GM21576 (cell line): ENCODE data around the gene PCBP2.

Source experiments
- ATAC-seq: cut with Tn5 transposase; IDR thresholded peaks from one replicate; pipeline ENCODE4 v1.9.1; 2021; ENCODE audit warnings: mild to moderate bottlenecking, moderate library complexity; ENCODE audit not compliant: unreplicated experiment

The PCBP2 gene

GRCh38 chr12:53492830-53493609, 41.1 kb downstream of the PCBP2 start:
- peak; percentile 92 for ATAC-seq

GRCh38 chr12:53493610-53494391, 41.9 kb downstream of the PCBP2 start:
- no peak for ATAC-seq

GRCh38 chr12:53495903-53496751, 44.2 kb downstream of the PCBP2 start:
- ATAC-seq: no peak

DNA sequence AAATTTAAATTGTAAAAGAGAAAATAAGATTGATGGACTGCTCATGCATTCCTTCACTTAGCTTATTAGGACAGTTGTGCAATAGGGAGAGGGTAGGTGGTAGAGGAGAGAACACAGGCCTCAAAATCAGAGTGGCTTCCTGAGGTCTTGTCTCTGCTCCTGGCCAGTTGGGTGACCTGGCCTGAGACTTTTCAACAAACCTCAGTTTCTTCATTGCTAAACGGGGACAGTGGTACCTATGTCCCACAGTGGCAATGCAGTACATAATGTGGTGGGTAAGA, 44.8 kb downstream of the PCBP2 start:
- no peak for ATAC-seq

- no peak for ATAC-seq
These were observed 45.6 kb downstream of the PCBP2 start for GRCh38 chr12:53497461-53497860.

GRCh38 chr12:53498235-53498630, 46.3 kb downstream of the PCBP2 start:
- no peak for ATAC-seq

DNA sequence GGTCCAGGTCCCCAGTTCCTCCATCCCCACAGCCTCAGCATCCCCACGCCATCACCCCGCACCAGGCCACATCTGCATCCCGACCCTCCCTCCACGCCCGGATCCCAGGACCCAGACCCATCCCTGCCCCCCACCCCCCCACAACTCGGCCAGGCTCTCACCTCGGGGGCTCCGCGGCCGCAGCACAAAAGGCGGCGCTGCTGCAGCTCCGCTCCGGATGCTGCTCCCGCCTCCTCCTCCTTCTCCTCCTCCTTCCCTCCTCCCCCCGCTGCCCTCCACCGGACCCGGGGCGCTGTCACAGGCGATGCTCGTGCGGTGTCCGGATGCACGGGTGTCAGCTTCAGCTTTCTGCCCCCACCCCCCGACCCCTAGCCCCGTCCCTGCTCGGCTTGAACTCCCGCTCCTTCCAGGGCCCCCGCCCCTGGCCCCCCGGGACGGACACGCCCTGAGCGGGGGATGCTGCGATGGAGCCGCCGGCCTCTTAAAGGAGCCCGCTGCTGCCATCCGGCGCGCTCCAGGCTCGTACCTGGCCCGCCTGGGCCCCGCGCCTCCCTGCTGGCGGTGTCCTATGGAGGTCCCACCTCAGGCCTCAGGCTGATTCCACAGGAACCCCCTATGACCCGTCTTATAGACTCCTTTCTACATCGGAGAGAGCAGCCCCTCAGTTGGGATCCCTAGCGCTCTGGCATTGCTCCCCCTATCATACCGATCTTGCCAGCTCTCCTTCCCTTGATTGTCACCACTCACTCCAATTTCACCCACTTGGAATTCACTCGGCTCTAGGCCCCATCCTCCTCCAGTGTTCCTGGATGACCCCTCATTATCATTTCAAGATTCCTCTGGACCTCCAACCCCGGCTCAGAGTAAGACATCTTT, 47.6 kb downstream of the PCBP2 start, which contains the start of gene MAP3K12:
Gene MAP3K12, minus strand, starts transcription at position 193 of the 876 bp plus-strand sequence. CDS start 12,067 bp downstream, outside the sequence.
- no peak for ATAC-seq

DNA sequence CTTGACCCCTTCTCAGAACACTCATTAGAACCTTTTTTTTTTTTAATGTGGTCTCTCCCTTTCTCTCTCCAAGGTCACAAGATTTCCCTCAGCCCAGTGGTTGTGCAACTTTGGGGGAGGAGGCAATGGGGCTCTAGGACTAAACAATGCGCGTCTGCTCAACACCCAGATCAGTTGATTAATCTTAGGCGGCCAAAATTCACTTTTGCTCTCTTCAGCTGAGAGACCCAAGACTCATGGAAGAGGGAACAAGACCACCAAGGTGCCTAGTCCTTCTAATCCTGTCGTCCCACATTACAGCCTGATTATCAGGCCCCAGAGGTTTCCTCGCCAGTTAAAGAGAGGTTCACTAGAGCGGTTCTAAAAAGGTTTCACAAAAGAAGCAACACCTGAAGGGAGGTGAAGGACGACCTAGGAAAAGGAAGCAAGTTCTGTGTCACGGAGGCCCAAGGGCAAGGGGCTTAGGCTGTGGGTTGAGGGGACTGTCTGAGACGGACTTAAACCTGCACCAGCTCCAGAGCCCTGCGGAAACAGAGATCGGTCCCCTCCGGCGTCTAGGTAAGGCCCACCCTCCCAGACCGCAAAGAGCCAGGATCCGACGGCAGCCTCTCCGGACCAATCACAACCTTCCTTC, 48.4 kb downstream of the PCBP2 start:
- ATAC-seq: no peak

DNA sequence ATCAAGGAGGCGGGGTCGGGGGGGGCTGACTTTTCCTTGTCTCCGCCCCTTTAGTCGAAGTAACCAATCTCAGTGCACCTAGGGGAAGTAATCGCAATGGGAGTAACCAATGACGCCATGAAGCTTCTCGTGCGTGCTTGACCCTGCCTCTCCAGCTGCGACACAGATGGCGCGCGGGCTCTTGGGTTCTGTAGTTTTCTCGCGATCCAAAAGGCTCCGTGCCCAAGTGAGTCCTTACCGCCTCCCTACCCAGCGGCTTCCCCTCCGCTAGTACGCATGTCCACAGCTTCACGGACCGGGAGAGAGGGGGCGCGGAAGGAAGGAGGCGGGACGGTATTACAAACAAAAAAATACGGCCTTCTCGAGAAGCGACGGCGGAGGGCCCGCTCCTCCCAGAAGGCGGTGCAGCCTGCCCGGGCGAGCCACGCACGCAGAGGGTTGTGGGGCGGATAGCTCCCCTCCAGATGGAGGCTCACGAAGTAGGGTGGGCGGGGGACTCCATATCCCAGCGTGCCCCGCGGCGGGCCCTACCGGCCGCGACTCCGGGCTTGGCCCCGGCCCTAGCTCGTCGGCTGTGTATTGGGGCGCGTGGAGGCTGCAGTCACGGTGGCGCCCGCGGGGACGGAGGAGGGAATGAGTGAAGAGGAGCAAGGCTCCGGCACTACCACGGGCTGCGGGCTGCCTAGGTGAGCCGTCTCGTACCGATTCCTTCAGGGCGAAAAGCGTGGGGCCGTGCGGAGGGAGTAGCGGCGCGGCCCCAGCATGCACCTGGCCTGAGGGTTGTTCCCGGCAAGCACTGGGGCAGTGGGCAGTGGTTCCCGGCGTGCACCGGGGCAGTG, 49.1 kb downstream of the PCBP2 start, which contains the start of gene TARBP2:
Gene TARBP2, plus strand, starts transcription at position 508 of the 839 bp plus-strand sequence. Its CDS starts 126 bp downstream, at position 634.
- peak; percentile 82 for ATAC-seq

- no peak for ATAC-seq
These were observed 49.8 kb downstream of the PCBP2 start for GRCh38 chr12:53501615-53502181.

- no peak for ATAC-seq
These were observed 50.4 kb downstream of the PCBP2 start for GRCh38 chr12:53502331-53502730.

DNA sequence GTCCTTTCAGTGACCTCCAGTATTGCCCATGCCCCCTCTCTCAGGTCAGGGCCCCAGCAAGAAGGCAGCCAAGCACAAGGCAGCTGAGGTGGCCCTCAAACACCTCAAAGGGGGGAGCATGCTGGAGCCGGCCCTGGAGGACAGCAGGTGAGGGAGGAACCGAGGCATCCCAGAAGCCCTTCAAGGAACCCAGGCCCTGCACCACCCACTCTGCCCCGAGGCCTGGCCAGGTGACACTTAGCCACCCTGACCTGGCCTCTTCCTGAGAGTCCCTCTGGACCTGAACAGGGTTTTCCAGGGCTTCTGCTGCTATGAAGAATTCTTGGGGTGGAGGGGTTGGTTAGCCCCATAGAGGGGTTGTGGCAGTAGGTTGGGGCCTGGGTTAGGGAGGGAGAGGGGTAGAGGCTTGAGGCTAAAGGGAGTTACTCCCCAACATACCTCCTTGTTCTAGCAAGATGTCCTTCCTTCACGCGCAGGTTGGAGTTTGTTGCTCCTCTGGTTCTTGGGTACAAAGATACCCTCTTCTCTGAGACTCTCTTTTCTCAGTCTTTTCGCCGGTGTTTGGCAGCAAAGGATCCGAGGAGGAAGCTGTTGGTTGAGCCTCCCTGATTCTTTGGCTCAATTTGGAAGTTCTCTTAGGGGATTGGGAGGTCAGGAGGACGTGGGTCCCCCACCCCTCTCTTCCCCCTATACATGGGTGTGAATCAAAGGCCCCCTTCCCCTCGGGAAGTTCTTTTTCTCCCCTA, 51.3 kb downstream of the PCBP2 start:
- ATAC-seq: no peak

DNA sequence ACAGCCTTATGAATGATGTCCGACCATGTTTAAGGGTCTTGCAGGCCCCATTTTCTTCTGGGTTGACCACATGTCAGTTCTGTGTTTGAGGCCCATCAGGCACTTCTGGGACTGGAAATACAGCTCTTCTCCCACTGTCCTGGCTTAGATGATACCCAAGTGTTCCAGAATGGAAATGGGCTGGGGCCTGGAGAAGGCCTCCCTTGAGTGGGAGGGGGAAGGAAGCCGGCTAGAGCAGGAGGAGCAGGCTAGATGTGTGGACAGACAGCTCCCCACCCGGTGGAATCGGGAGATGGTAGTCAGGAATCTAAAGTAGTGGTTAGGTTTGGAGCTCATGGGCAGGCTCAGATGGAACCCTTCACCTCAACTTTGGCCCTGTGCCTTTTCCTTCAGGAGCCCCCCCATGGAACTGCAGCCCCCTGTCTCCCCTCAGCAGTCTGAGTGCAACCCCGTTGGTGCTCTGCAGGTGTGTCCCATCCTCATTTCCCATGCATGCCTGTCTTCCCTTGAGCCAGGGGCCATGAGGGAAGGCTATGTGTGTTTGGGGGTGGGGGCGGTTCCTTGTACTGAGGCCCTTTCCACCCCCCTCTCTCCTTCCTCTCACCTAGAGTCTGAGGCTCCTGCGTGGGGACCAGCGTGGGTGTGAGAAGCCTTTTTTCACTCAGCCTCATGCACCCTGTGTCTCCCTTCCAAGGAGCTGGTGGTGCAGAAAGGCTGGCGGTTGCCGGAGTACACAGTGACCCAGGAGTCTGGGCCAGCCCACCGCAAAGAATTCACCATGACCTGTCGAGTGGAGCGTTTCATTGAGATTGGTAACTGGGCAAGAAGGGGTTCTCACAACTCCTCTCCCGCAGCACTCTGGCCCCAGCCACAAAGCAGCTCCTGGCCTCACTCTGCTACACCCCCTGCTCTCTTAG, 52.4 kb downstream of the PCBP2 start:
- ATAC-seq: no peak

DNA sequence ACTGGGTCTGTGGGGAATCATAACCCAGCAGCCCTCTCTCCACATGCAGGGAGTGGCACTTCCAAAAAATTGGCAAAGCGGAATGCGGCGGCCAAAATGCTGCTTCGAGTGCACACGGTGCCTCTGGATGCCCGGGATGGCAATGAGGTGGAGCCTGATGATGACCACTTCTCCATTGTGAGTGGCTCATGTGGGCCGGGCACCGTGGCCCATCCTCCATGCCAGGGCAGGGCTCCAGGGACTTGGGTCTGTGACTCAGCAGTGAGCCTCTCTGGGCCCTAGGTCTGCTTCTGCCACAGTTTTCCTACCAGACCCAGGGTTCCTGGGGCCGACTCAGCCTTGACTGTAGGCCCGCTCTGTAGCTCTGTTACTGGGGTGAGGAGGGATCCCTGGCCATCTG, 53.2 kb downstream of the PCBP2 start:
- ATAC-seq: no peak

- no peak for ATAC-seq
These were observed 53.9 kb downstream of the PCBP2 start for GRCh38 chr12:53505555-53506449.

GRCh38 chr12:53506450-53506785, 54.5 kb downstream of the PCBP2 start:
- ATAC-seq: no peak
